ENCODE data around the gene MAPK11. TPM values are rescaled to one million over a fixed set of nuclear protein-coding genes. Genes with fewer than 3 reads are reported as not detected.

The MAPK11 gene
- polyA plus RNA-seq, 1 donor (not counting 4 experiments of a cell fraction or from before 2014, with no cell fraction given) = 4.6 TPM

- Histone ChIP-seq H3K36me3 (ENCODE audit: control insufficient read depth in 2 of 2, extremely low read depth in 1 of 2, insufficient read depth in 2 of 2, low read length in 2 of 2) (peaks cover 30 to 38% of the 10 kb centered on the region in 2 experiments), H3K9me3 (ENCODE audit: control insufficient read depth, low read depth, low read length) (peaks cover 2% of the 10 kb centered on the region), H2AFZ (ENCODE audit: control insufficient read depth, low read length) (no peak overlapping the region), H3K4me3 (ENCODE audit: control insufficient read depth in 2 of 3, extremely low read depth in 1 of 3, insufficient read depth in 2 of 3, low read depth in 1 of 3, low read length in 3 of 3) (no peak overlapping the region), H4K20me1 (ENCODE audit: control insufficient read depth, extremely low read depth, insufficient read depth, low read length) (peaks cover 3% of the 10 kb centered on the region), H3K9me1 (ENCODE audit: control insufficient read depth, extremely low read depth, insufficient read depth, low read length) (no peaks in the 10 kb centered on the region), H3K9ac (ENCODE audit: control insufficient read depth, extremely low read depth, insufficient read depth, low read length) (no peak overlapping the region), H3K79me2 (ENCODE audit: control insufficient read depth, insufficient read depth, low read length) (peaks cover 2% of the 10 kb centered on the region), H3K27me3 (ENCODE audit: control insufficient read depth, extremely low read depth, insufficient read depth, low read length) (no peaks in the 10 kb centered on the region), H3K27ac (ENCODE audit: control insufficient read depth, insufficient read depth, low read length) (no peak overlapping the region), H3K4me2 (ENCODE audit: control insufficient read depth, extremely low read depth, insufficient read depth, low read depth, low read length) (no peak overlapping the region), H3K4me1 (ENCODE audit: control insufficient read depth, extremely low read depth, insufficient read depth, low read length) (peaks cover 4% of the 10 kb centered on the region)
- DNase-seq (ENCODE audit: low read depth, low spot score) = no peak
- FAIRE-seq = no peak
- dilution Hi-C loops (cut with MboI; ENCODE audit: extremely low pct_ligation_motif_present, low sequenced_read_pairs) = no loop called here
- TF ChIP-seq EZH2 (IDR thresholded peaks at IDR 0.05; ENCODE audit: low read length) (no peak), CTCF (optimal IDR thresholded peaks at IDR 0.05 in 1 of 3, IDR thresholded peaks at IDR 0.05 in 1 of 3, conservative IDR thresholded peaks at IDR 0.05 in 1 of 3; ENCODE audit: extremely low read depth in 1 of 3, insufficient read depth in 2 of 3, low read length in 3 of 3) (peak; percentile 45 to 82 (median 65))
Measured at GRCh38 chr22:50276143-50276542, 6.0 kb upstream of the MAPK11 start.

GRCh38 chr22:50275181-50276055 is 5.2 kb upstream of the MAPK11 start:
- H3K36me3 ChIP-seq (ENCODE audit: control insufficient read depth in 2 of 2, extremely low read depth in 1 of 2, insufficient read depth in 2 of 2, low read length in 2 of 2) = peaks cover 30 to 36% of the 10 kb centered on the region in 2 experiments
- H3K9me1 ChIP-seq (ENCODE audit: control insufficient read depth, extremely low read depth, insufficient read depth, low read length) = no peaks in the 10 kb centered on the region
- dilution Hi-C loops (cut with MboI; ENCODE audit: extremely low pct_ligation_motif_present, low sequenced_read_pairs) = no loop called here
- no peak overlapping the region for H3K27ac ChIP-seq (ENCODE audit: control insufficient read depth, insufficient read depth, low read length)
- no peak overlapping the region for H3K4me3 ChIP-seq (ENCODE audit: control insufficient read depth in 2 of 3, extremely low read depth in 1 of 3, insufficient read depth in 2 of 3, low read depth in 1 of 3, low read length in 3 of 3)
- H3K4me1 ChIP-seq (ENCODE audit: control insufficient read depth, extremely low read depth, insufficient read depth, low read length) = peaks cover 11% of the 10 kb centered on the region
- no peaks in the 10 kb centered on the region for H3K79me2 ChIP-seq (ENCODE audit: control insufficient read depth, insufficient read depth, low read length)
- H3K27me3 ChIP-seq (ENCODE audit: control insufficient read depth, extremely low read depth, insufficient read depth, low read length) = no peaks in the 10 kb centered on the region
- peaks cover 3% of the 10 kb centered on the region for H4K20me1 ChIP-seq (ENCODE audit: control insufficient read depth, extremely low read depth, insufficient read depth, low read length)
- TF ChIP-seq CTCF (optimal IDR thresholded peaks at IDR 0.05 in 1 of 3, IDR thresholded peaks at IDR 0.05 in 1 of 3, conservative IDR thresholded peaks at IDR 0.05 in 1 of 3; ENCODE audit: extremely low read depth in 1 of 3, insufficient read depth in 2 of 3, low read length in 3 of 3) (no peak), EZH2 (IDR thresholded peaks at IDR 0.05; ENCODE audit: low read length) (no peak)
- FAIRE-seq (no peak), DNase-seq (ENCODE audit: low read depth, low spot score) (no peak)
- peaks cover 2% of the 10 kb centered on the region for H3K9me3 ChIP-seq (ENCODE audit: control insufficient read depth, low read depth, low read length)
- H3K4me2 ChIP-seq (ENCODE audit: control insufficient read depth, extremely low read depth, insufficient read depth, low read depth, low read length) = no peak overlapping the region
- no peak overlapping the region for H2AFZ ChIP-seq (ENCODE audit: control insufficient read depth, low read length)
- no peak overlapping the region for H3K9ac ChIP-seq (ENCODE audit: control insufficient read depth, extremely low read depth, insufficient read depth, low read length)

Data from keratinocyte (primary cell).